Measurements from ENCODE around the gene STAB2.
"Not testable (repeated sequence)": the region's sequence is repeated elsewhere in the genome, so short reads cannot be mapped to it uniquely, and the experiment has no call there.

STAB2 gene

GRCh38 chr12:103588680-103589079, 1.6 kb downstream of the STAB2 start:
- ATAC-seq: no peak

- no peak for ATAC-seq
Observed at GRCh38 chr12:103589517-103589916, 2.4 kb downstream of the STAB2 start.

GRCh38 chr12:103590271-103590670, 3.2 kb downstream of the STAB2 start:
- ATAC-seq: no peak

- ATAC-seq: no peak
Observed at GRCh38 chr12:103596981-103597380, 9.9 kb downstream of the STAB2 start.

GRCh38 chr12:103599274-103599673, 12.2 kb downstream of the STAB2 start:
- no peak for ATAC-seq

GRCh38 chr12:103600967-103601728, 14.1 kb downstream of the STAB2 start:
- no peak for ATAC-seq

GRCh38 chr12:103620395-103620794, 33.3 kb downstream of the STAB2 start:
- ATAC-seq: no peak

GRCh38 chr12:103623716-103624115, 36.6 kb downstream of the STAB2 start:
- no peak for ATAC-seq

GRCh38 chr12:103626498-103626897, 39.4 kb downstream of the STAB2 start:
- ATAC-seq: no peak

GRCh38 chr12:103627189-103627855, 40.2 kb downstream of the STAB2 start:
- ATAC-seq: no peak

- ATAC-seq: no peak
Observed at GRCh38 chr12:103632554-103633216, 45.6 kb downstream of the STAB2 start.

- ATAC-seq: no peak
Observed at GRCh38 chr12:103634732-103635131, 47.7 kb downstream of the STAB2 start.

GRCh38 chr12:103635419-103635818, 48.3 kb downstream of the STAB2 start:
- ATAC-seq: no peak

GRCh38 chr12:103637021-103637420, 49.9 kb downstream of the STAB2 start:
- ATAC-seq: no peak

GRCh38 chr12:103637429-103637828, 50.4 kb downstream of the STAB2 start:
- ATAC-seq: no peak

GRCh38 chr12:103639983-103640382, 52.9 kb downstream of the STAB2 start:
- no peak for ATAC-seq

GRCh38 chr12:103640410-103640809, 53.3 kb downstream of the STAB2 start:
- no peak for ATAC-seq

- no peak for ATAC-seq
Observed at GRCh38 chr12:103640831-103641230, 53.8 kb downstream of the STAB2 start.

- ATAC-seq: no peak
Observed at GRCh38 chr12:103642240-103642864, 55.3 kb downstream of the STAB2 start.

GRCh38 chr12:103645202-103645601, 58.1 kb downstream of the STAB2 start:
- no peak for ATAC-seq

- no peak for ATAC-seq
Observed at GRCh38 chr12:103647267-103647666, 60.2 kb downstream of the STAB2 start.

- no peak for ATAC-seq
Observed at GRCh38 chr12:103652808-103653207, 65.7 kb downstream of the STAB2 start.

- not testable (repeated sequence) for ATAC-seq
Observed at GRCh38 chr12:103653568-103654173, 66.6 kb downstream of the STAB2 start.
